Mesendoderm (in vitro differentiated cells): ENCODE data around the gene FBXW11.

ENCODE experiments used
- DNase-seq: peaks from one replicate; pipeline ENCODE4 v3.0.0; 2013
- H2AK5ac ChIP-seq: 2 replicates; pipeline ENCODE4 v1.6.1; 2013; ENCODE audit warnings: low read length, inconsistent platforms
- H2BK120ac ChIP-seq: 2 replicates; pipeline ENCODE4 v1.6.1; 2013; ENCODE audit warnings: low read depth, mild to moderate bottlenecking, low read length, moderate library complexity, mixed read lengths
- H2BK15ac ChIP-seq: replicated peaks from 2 replicates; pipeline ENCODE4 v1.6.1; 2013; ENCODE audit warnings: low read depth, mild to moderate bottlenecking, moderate library complexity
- H2BK5ac ChIP-seq: 2 replicates; pipeline ENCODE4 v1.6.1; 2013; ENCODE audit warnings: low read length, inconsistent platforms
- H3K18ac ChIP-seq: 2 replicates; pipeline ENCODE4 v1.6.1; 2013; ENCODE audit warnings: mild to moderate bottlenecking, low read length, mixed read lengths
- H3K23ac ChIP-seq: one replicate; pipeline ENCODE4 v1.6.1; 2013; ENCODE audit warnings: low read length
- H3K27ac ChIP-seq: 2 replicates; pipeline ENCODE4 v1.5.1; 2013; ENCODE audit warnings: low read depth, mild to moderate bottlenecking, inconsistent platforms, low read length, moderate library complexity
- H3K27me3 ChIP-seq: 2 replicates; pipeline ENCODE4 v1.6.1; 2013; ENCODE audit warnings: low read length, control low read depth, mild to moderate bottlenecking, inconsistent platforms; ENCODE audit not compliant: insufficient read depth, poor library complexity
- H3K36me3 ChIP-seq: 2 replicates; pipeline ENCODE4 v1.6.1; 2013; ENCODE audit warnings: low read length, inconsistent platforms; ENCODE audit not compliant: control insufficient read depth, insufficient read depth
- H3K4ac ChIP-seq: one replicate; pipeline ENCODE4 v1.6.1; 2013; ENCODE audit warnings: low read depth, mild to moderate bottlenecking, low read length, moderate library complexity
- H3K4me1 ChIP-seq: 2 replicates; pipeline ENCODE4 v1.6.1; 2013; ENCODE audit warnings: low read depth, low read length, inconsistent platforms; ENCODE audit not compliant: control insufficient read depth
- H3K4me2 ChIP-seq: 2 replicates; pipeline ENCODE4 v1.6.1; 2013; ENCODE audit warnings: low read length
- H3K4me3 ChIP-seq: 2 replicates; pipeline ENCODE4 v1.5.1; 2013; ENCODE audit warnings: mild to moderate bottlenecking, low read length
- H3K56ac ChIP-seq: one replicate; pipeline ENCODE4 v1.6.1; 2013; ENCODE audit warnings: low read length
- H3K79me1 ChIP-seq: 2 replicates; pipeline ENCODE4 v1.6.1; 2013; ENCODE audit warnings: low read length, inconsistent platforms
- H3K79me2 ChIP-seq: 2 replicates; pipeline ENCODE4 v1.6.1; 2013; ENCODE audit warnings: mild to moderate bottlenecking, low read length; ENCODE audit not compliant: control insufficient read depth, insufficient read depth
- H3K9ac ChIP-seq: 2 replicates; pipeline ENCODE4 v1.6.1; 2013; ENCODE audit warnings: low read length, inconsistent platforms
- H4K5ac ChIP-seq: one replicate; pipeline ENCODE4 v1.6.1; 2013; ENCODE audit warnings: low read length
- H4K8ac ChIP-seq: one replicate; pipeline ENCODE4 v1.6.1; 2013; ENCODE audit warnings: low read depth, mild to moderate bottlenecking, control low read depth, low read length, moderate library complexity
- WGBS: extraction: QIAGEN DNeasy Blood & Tissue Kit; methylation state at CpG from one replicate; pipeline ENCODE4 v1.1.7; 2013; ENCODE audit warnings: low lambda C conversion rate, missing lambda C conversion rate; ENCODE audit not compliant: insufficient coverage; ENCODE audit errors: extremely low coverage; 5-methylcytosine and 5-hydroxymethylcytosine counted together

FBXW11 gene

GRCh38 chr5:171832775-171833174, 173.7 kb downstream of the FBXW11 start:
- no peak overlapping the region for H3K18ac ChIP-seq
- no peak overlapping the region for H3K27ac ChIP-seq
- no peak overlapping the region for H3K56ac ChIP-seq
- DNase-seq, result no peak
- no peaks in the 10 kb centered on the region for H3K79me2 ChIP-seq
- no peak overlapping the region for H3K9ac ChIP-seq
- H2BK5ac ChIP-seq, result no peak overlapping the region
- H3K27me3 ChIP-seq, result no peaks in the 10 kb centered on the region
- no peak overlapping the region for H3K4me3 ChIP-seq
- no peak overlapping the region for H4K8ac ChIP-seq
- no peak overlapping the region for H2AK5ac ChIP-seq
- no peak overlapping the region for H2BK15ac ChIP-seq
- H3K4me1 ChIP-seq, result no peaks in the 10 kb centered on the region
- H3K4ac ChIP-seq, result no peak overlapping the region
- no peaks in the 10 kb centered on the region for H3K79me1 ChIP-seq
- no peak overlapping the region for H4K5ac ChIP-seq
- H3K4me2 ChIP-seq, result no peak overlapping the region
- no peak overlapping the region for H3K23ac ChIP-seq
- no CpG with 5 or more reads among the region's 2 CpGs for WGBS
- H2BK120ac ChIP-seq, result no peak overlapping the region
- H3K36me3 ChIP-seq, result no peaks in the 10 kb centered on the region

DNA sequence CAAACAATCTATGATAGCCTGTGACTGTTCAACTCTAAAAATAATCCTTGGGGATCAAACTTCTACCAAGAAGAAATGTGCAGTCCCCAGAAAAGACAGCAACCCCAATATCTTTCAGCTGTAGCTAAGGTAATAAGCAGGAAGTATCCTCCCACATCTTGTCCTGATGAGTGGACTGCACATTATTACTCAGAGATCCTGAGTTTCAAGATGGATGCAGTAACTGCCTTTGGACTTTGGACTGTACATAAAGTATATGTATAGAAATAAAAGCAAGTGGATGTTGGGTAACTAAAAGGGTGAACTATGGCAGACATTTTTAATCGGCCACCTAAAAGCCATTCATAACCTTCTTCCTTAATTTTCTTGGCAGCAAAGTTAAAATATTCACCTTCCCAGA, 175.8 kb downstream of the FBXW11 start:
- no CpG with 5 or more reads among the region's 1 CpG for WGBS
- H3K36me3 ChIP-seq, result no peaks in the 10 kb centered on the region
- no peaks in the 10 kb centered on the region for H3K27me3 ChIP-seq
- H3K4me2 ChIP-seq, result no peak overlapping the region
- no peak overlapping the region for H2BK5ac ChIP-seq
- no peak overlapping the region for H3K4ac ChIP-seq
- H3K4me1 ChIP-seq, result no peaks in the 10 kb centered on the region
- H4K8ac ChIP-seq, result no peak overlapping the region
- no peak overlapping the region for H3K56ac ChIP-seq
- no peak overlapping the region for H2BK15ac ChIP-seq
- no peak overlapping the region for H4K5ac ChIP-seq
- no peak for DNase-seq
- H3K9ac ChIP-seq, result no peak overlapping the region
- H3K79me1 ChIP-seq, result no peaks in the 10 kb centered on the region
- H3K4me3 ChIP-seq, result no peak overlapping the region
- no peak overlapping the region for H3K23ac ChIP-seq
- H2BK120ac ChIP-seq, result no peak overlapping the region
- H2AK5ac ChIP-seq, result no peak overlapping the region
- no peaks in the 10 kb centered on the region for H3K79me2 ChIP-seq
- H3K18ac ChIP-seq, result no peak overlapping the region
- no peak overlapping the region for H3K27ac ChIP-seq

DNA sequence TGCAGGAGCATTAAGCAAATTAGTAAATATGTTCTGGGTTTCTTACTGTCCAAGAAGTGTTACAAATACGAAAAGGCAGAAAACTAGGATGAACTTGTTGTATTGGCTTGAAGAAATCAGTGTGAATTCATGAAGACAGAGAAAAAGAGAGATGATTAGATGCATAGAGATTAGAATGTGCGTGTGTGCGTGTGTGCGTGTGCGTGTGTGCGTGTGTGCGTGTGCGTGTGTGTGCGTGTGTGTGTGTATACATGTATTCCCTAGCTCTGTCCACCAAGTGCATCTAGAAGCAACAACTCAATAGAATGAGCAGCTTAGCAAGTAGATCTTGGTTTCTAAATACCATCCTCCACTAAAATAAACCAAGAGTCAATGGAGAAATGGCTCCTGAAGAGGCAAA, 179.3 kb downstream of the FBXW11 start:
- H3K27ac ChIP-seq, result no peak overlapping the region
- H3K36me3 ChIP-seq, result no peaks in the 10 kb centered on the region
- H3K18ac ChIP-seq, result no peak overlapping the region
- no peak overlapping the region for H2BK120ac ChIP-seq
- 100% methylated on average over 3 of the region's 9 CpGs for WGBS
- no peaks in the 10 kb centered on the region for H3K79me2 ChIP-seq
- no peaks in the 10 kb centered on the region for H3K79me1 ChIP-seq
- no peak overlapping the region for H3K9ac ChIP-seq
- no peak overlapping the region for H2BK5ac ChIP-seq
- no peak overlapping the region for H3K23ac ChIP-seq
- H2BK15ac ChIP-seq, result no peak overlapping the region
- no peaks in the 10 kb centered on the region for H3K27me3 ChIP-seq
- no peaks in the 10 kb centered on the region for H3K4me1 ChIP-seq
- no peak overlapping the region for H3K4ac ChIP-seq
- H3K4me3 ChIP-seq, result no peak overlapping the region
- no peak overlapping the region for H3K56ac ChIP-seq
- no peak overlapping the region for H4K8ac ChIP-seq
- H4K5ac ChIP-seq, result no peak overlapping the region
- no peak overlapping the region for H3K4me2 ChIP-seq
- no peak for DNase-seq
- no peak overlapping the region for H2AK5ac ChIP-seq

DNA sequence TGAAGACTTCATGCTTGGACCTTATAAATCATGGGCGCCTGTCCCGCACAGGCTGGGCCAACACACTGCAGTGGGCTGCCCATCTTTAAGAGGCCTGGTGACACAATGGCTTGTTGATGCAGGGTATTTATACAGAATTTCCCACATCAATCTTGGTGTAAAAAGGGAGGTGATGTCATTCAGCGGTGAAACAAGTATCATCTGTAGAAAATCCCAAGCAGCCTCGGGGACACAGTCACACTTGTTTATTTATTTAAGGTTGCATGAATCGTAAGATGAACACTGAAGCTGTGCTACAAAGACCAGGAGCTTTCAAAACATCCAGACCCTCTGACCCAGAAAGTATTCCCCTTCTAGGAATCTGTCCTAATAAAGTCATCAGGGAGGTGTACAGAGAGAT, 180.3 kb downstream of the FBXW11 start:
- Histone ChIP-seq H2BK15ac (no peak overlapping the region), H4K5ac (no peak overlapping the region), H3K79me1 (no peaks in the 10 kb centered on the region), H3K79me2 (no peaks in the 10 kb centered on the region), H3K18ac (no peak overlapping the region), H3K4me3 (no peak overlapping the region), H2BK5ac (no peak overlapping the region), H3K56ac (no peak overlapping the region), H3K27ac (no peak overlapping the region), H3K4me1 (no peaks in the 10 kb centered on the region), H3K23ac (no peak overlapping the region), H2AK5ac (no peak overlapping the region), H3K4me2 (no peak overlapping the region), H3K27me3 (no peaks in the 10 kb centered on the region), H3K36me3 (no peaks in the 10 kb centered on the region), H4K8ac (no peak overlapping the region), H2BK120ac (no peak overlapping the region), H3K9ac (no peak overlapping the region), H3K4ac (no peak overlapping the region)
- DNase-seq, result no peak
- WGBS, result no CpG with 5 or more reads among the region's 5 CpGs

- H3K27ac ChIP-seq, result no peak overlapping the region
- no peak overlapping the region for H4K5ac ChIP-seq
- H3K56ac ChIP-seq, result no peak overlapping the region
- H2BK120ac ChIP-seq, result no peak overlapping the region
- H4K8ac ChIP-seq, result no peak overlapping the region
- no peak overlapping the region for H3K4me3 ChIP-seq
- no peak overlapping the region for H3K18ac ChIP-seq
- no peak overlapping the region for H3K9ac ChIP-seq
- H3K4me2 ChIP-seq, result no peak overlapping the region
- no peaks in the 10 kb centered on the region for H3K27me3 ChIP-seq
- no peaks in the 10 kb centered on the region for H3K79me2 ChIP-seq
- no peak overlapping the region for H2AK5ac ChIP-seq
- no peak overlapping the region for H3K23ac ChIP-seq
- no peak overlapping the region for H3K4ac ChIP-seq
- no peaks in the 10 kb centered on the region for H3K36me3 ChIP-seq
- H3K79me1 ChIP-seq, result no peaks in the 10 kb centered on the region
- no peak overlapping the region for H2BK5ac ChIP-seq
- no peaks in the 10 kb centered on the region for H3K4me1 ChIP-seq
- WGBS, result no CpG with 5 or more reads among the region's 3 CpGs
- no peak overlapping the region for H2BK15ac ChIP-seq
- no peak for DNase-seq
Measured at GRCh38 chr5:171825051-171825450, 181.4 kb downstream of the FBXW11 start.

DNA sequence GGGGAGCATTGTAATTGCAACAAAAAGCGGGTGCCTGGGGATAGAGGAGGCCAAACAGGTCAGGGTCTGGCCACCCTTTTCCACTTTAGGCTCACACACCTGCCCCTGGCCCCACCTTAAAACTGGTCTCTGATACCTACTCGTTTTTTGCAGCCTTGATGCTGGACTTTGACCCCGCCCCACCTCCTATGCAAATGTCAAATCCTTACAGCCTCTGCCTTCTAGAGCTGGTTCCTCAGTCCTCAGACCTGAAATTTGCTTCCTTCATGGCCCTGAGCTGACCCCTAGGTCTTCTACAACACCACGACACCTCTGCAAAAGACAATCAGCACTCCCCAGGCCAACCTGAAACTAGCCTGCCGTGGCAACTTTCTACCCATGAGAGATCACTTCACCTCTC, 183.2 kb downstream of the FBXW11 start:
- no CpG with 5 or more reads among the region's 5 CpGs for WGBS

More for the DNA sequence above, 183.2 kb downstream of the FBXW11 start:
- Histone ChIP-seq H3K27ac (no peak overlapping the region), H4K5ac (no peak overlapping the region), H3K79me1 (no peaks in the 10 kb centered on the region), H2BK15ac (no peak overlapping the region), H3K4me3 (no peak overlapping the region), H3K9ac (no peak overlapping the region), H3K56ac (no peak overlapping the region), H3K4me1 (no peaks in the 10 kb centered on the region), H2BK5ac (no peak overlapping the region), H3K18ac (no peak overlapping the region), H2BK120ac (no peak overlapping the region), H3K79me2 (no peaks in the 10 kb centered on the region), H4K8ac (no peak overlapping the region), H3K36me3 (no peaks in the 10 kb centered on the region), H3K23ac (no peak overlapping the region), H3K27me3 (no peaks in the 10 kb centered on the region), H2AK5ac (no peak overlapping the region), H3K4ac (no peak overlapping the region), H3K4me2 (no peak overlapping the region)
- DNase-seq, result no peak
